Kidney (tissue), 14 donors: ENCODE results near the gene CALML5. TPM values are rescaled to one million over a fixed set of nuclear protein-coding genes. Genes with fewer than 3 reads are reported as not detected.

Experiments used
- DNase-seq, 5 donors: peaks; one replicate each; pipeline ENCODE4 v3.0.0-alpha.2; 2013 to 2020
- FAIRE-seq: peaks from 2 replicates; lab custom pipeline; 2012; peaks lifted over from hg19 to GRCh38; lab: Jason Lieb, UNC
- H3K27ac ChIP-seq, 2 donors: one replicate each; pipeline ENCODE4 v1.7.0; 2013; ENCODE audit warnings: low read depth in 2 of 2, low read length in 2 of 2, inconsistent platforms in 1 of 2
- H3K27me3 ChIP-seq: one replicate; pipeline ENCODE4 v1.7.1; 2013; ENCODE audit warnings: low read length, inconsistent platforms; ENCODE audit not compliant: control insufficient read depth, insufficient read depth
- H3K36me3 ChIP-seq, 3 donors: one replicate each; pipeline versions ENCODE4 v1.7.0 to v1.7.1; 2013; ENCODE audit warnings: low read length in 3 of 3, control low read depth in 1 of 3, inconsistent platforms in 1 of 3; ENCODE audit not compliant: insufficient read depth in 3 of 3, control insufficient read depth in 2 of 3
- H3K4me1 ChIP-seq, 3 donors: one replicate each; pipeline versions ENCODE4 v1.7.0 to v1.7.1; 2013; ENCODE audit warnings: low read length in 3 of 3, inconsistent platforms in 1 of 3, low read depth in 1 of 3; ENCODE audit not compliant: control insufficient read depth in 2 of 3, insufficient read depth in 2 of 3
- H3K4me3 ChIP-seq, 3 donors: one replicate each; pipeline versions ENCODE4 v1.7.0 to v1.8.1; 2013; ENCODE audit warnings: low read length in 3 of 3, control low read depth in 1 of 3, inconsistent platforms in 1 of 3
- H3K9ac ChIP-seq, 3 donors: one replicate each; pipeline versions ENCODE4 v1.7.0 to v1.7.1; 2013; ENCODE audit warnings: low read length in 3 of 3, control low read depth in 1 of 3, inconsistent platforms in 1 of 3
- H3K9me3 ChIP-seq, 3 donors: one replicate each; pipeline versions ENCODE4 v1.7.0 to v1.7.1; 2013; ENCODE audit warnings: low read length in 3 of 3, control low read depth in 1 of 3, inconsistent platforms in 1 of 3; ENCODE audit not compliant: control insufficient read depth in 2 of 3, insufficient read depth in 1 of 3
- intact Hi-C: fragments of 100-400 bp; cut with DNase I; formaldehyde crosslinking; loops from one replicate; pipeline ENCODE4 v1.11.1; 2022
- polyA plus RNA-seq: library from polyadenylated mRNA; stranded (reverse); fragments of 350-450 nt; fragmentation: Illumina TruSeq; extraction: RNeasy Lipid Tissue Mini Kit (QIAGEN cat#74804); gene quantifications from one replicate; pipeline ENCODE4 v1.2.3, GENCODE V29; 2014; ENCODE audit warnings: low read depth, low replicate concordance; ENCODE audit not compliant: insufficient read depth
- total RNA-seq: library from RNA; stranded (reverse); fragmentation: NEBNext Ultra II Directional; extraction: Animal tissue kit (Norgen Biotek cat#: 25700); gene quantifications from one replicate; pipeline ENCODE4 v1.2.1, GENCODE V29; 2021
- TF ChIP-seq, protein P1 (sequence below): IDR thresholded peaks from 3 replicates; pipeline ENCODE4 v1.5.1; 2012; ENCODE audit warnings: mild to moderate bottlenecking, moderate library complexity, borderline replicate concordance; ENCODE audit not compliant: insufficient read depth; ENCODE audit errors: extremely low read depth
- donor health status: control.
- donor health status: control.
- donor health status: control.
- donor health status: control.
- donor health status: control.
- donor health status: DM: yes; HTN: yes; CAD: no.
- donor health status: Normal renal cell carcinoma (clear cell type).

Gene CALML5
- total and polyA plus RNA-seq, 2 donors from 2014 or later = not detected

DNA sequence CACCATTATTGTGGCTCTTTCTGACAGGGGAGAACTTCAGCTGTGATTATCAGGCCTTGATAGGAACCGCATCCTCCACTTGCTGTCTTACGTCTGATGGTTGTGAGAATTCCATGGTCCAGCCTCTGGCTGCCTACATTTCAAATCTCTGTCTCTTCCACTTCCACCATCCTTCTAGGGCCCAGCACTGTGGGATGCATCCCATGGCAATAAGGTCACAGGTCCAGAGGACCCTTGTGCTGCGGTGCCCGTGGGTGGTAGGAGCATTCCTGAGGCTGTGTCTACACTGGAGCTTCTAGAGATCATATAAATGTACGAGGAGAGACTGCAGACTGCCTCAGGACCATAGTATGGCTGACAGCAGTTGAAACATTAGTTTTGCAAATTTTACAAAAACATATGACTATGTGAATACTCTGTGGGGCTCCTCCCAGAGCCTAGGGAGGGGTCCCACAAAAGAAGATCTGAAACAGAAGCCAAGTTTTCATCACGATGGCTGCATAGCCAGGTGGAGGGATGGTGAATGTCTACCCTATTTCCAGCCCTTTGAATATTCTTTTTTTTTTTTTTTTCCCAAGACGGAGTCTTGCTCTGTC lies 37.2 kb upstream of the CALML5 start:
- TF ChIP-seq, protein P1, sequence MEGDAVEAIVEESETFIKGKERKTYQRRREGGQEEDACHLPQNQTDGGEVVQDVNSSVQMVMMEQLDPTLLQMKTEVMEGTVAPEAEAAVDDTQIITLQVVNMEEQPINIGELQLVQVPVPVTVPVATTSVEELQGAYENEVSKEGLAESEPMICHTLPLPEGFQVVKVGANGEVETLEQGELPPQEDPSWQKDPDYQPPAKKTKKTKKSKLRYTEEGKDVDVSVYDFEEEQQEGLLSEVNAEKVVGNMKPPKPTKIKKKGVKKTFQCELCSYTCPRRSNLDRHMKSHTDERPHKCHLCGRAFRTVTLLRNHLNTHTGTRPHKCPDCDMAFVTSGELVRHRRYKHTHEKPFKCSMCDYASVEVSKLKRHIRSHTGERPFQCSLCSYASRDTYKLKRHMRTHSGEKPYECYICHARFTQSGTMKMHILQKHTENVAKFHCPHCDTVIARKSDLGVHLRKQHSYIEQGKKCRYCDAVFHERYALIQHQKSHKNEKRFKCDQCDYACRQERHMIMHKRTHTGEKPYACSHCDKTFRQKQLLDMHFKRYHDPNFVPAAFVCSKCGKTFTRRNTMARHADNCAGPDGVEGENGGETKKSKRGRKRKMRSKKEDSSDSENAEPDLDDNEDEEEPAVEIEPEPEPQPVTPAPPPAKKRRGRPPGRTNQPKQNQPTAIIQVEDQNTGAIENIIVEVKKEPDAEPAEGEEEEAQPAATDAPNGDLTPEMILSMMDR = no peak
- FAIRE-seq (no peak), DNase-seq (peak in 2 of 5 donors; percentile 5 to 13)
- intact Hi-C loops = no loop called here
- Histone ChIP-seq H3K36me3 (no peaks in the 10 kb centered on the region), H3K9ac (no peak overlapping the region), H3K4me3 (no peak overlapping the region), H3K9me3 (no peaks in the 10 kb centered on the region), H3K4me1 (no peaks in the 10 kb centered on the region), H3K27me3 (no peaks in the 10 kb centered on the region), H3K27ac (no peak overlapping the region)

DNA sequence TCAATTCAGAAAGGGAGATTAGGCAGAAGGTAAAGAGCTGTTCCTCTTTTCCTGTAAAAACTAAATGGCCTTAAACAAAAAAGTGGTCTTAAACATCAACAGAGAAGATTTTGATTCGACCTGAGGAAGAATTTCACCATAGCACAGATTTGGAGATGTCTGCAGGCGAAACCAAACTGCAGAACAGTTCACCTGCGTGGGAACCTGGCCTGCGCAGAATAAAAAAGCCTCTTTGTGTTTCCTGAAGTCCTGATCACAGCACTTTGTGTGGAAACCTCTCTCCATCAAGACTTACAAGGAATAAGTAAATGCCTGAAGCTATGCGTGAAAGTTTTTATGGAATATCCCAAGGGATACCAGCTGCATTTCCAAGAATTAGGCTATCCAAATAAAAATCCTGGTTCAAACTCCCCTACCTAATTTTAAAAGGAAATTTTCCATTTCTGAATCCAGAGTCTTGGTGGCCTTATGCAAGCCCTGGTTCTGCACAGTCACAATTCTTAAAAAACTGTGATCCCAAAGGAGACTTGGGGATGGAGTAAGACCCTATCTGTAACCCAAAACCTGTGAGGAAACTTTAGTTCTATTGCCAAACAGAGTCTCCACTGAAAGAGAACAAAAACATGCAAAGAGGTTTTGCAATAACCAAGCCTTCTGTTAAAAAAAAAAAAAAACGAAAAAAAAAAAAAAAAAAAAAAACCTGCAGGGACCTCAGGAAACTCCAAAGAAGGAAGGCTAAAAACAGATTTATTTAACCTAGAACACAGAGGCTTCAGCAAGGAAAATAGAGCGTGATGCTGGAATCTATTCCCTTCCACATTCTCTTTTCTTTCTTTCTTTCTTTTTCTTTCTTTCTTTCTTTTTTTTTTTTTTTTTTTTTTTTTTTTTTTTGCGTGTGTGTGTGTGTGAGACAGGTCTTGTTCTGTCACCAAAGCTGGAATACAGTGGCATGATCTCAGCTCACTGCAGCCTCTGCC lies 35.8 kb upstream of the CALML5 start:
- no peak overlapping the region for H3K4me3 ChIP-seq
- intact Hi-C loops = no loop called here
- H3K9ac ChIP-seq = no peak overlapping the region
- no peaks in the 10 kb centered on the region for H3K36me3 ChIP-seq
- no peaks in the 10 kb centered on the region for H3K4me1 ChIP-seq
- no peaks in the 10 kb centered on the region for H3K27me3 ChIP-seq
- peak in 1 of 5 donors; percentile 14 for DNase-seq
- H3K9me3 ChIP-seq = no peaks in the 10 kb centered on the region
- TF ChIP-seq, protein P1 = no peak
- FAIRE-seq = no peak
- no peak overlapping the region for H3K27ac ChIP-seq

DNA sequence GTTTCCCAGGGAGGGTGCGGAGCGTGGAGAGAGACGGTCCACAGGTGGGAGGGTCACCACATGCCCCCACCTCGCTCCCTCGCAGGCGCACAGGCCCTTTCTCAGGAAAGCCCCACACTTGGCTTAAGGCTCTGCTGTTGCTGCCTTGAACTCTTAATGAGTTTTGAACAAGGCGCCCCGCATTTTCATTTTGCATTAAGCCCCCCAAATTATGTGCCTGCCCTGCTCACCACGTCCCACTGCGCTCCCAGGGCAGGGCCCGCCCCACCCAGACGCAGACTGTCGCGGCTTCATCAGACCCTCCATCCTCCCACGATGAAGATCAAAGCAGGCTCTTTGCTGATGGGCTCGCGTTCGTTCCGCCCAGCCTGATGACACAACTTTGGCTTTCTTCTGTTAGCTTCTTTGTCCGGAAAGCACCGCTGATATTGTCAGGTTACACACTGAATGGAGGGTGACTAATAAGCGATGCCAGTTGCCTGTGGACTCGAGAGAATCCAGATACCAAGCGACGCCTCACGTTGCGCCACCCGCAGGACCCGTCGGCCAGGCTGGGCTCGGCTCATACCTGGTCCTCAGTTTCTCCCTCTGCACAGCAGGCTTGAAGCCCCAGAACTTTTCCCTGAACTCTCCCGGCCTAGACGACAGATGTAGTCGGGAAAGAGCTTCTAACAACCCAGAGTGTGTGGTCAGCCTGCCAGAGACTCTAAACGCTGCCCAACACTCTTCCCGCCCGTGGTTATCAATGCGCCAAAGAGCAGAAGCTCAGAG lies 34.9 kb upstream of the CALML5 start:
- Histone ChIP-seq H3K9ac (no peak overlapping the region), H3K9me3 (no peaks in the 10 kb centered on the region), H3K4me1 (no peaks in the 10 kb centered on the region), H3K27ac (no peak overlapping the region), H3K36me3 (no peaks in the 10 kb centered on the region), H3K27me3 (no peaks in the 10 kb centered on the region), H3K4me3 (no peak overlapping the region)
- TF ChIP-seq, protein P1 = no peak
- intact Hi-C loops = no loop called here
- DNase-seq = peak in 2 of 5 donors; percentile 32 to 33
- no peak for FAIRE-seq
